ENCODE data around the gene TMEM45A.

DNA sequence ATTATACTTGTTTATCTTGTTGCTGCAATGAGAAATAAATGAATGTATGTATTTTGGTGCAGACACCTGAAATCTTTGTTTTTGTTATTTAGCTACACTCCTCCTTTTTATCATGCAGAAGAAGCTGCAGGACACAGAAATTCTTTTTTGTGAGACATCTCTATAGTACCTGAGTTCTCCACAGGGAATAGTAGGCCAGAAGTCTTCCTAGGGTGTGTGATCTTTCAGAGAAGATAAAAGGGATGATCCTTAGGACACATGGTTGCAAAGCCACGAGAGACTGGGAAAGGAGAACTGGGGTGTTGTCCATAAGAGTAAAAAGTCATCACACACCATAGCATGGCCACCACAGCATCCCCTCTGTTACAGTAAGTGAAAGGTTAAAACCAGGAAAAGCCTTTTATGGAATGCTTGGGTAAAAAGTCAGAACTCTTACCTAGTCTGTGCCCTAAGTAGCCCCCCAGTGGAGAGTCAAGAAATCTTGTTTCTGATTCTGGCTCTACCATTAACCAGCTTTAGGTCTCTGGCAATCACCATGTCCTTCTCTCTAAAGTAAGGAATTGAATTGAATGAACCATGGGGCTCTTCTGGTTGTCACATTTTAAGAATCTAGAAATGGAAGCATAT, 85.1 kb downstream of the TMEM45A start:
- TF ChIP-seq RARB (CRISPR knock-in tag; IDR thresholded peaks at IDR 0.05), result no peak
- no peak for TF ChIP-seq ZNF70 (CRISPR knock-in tag; IDR thresholded peaks at IDR 0.05)
- TF ChIP-seq, protein P1, sequence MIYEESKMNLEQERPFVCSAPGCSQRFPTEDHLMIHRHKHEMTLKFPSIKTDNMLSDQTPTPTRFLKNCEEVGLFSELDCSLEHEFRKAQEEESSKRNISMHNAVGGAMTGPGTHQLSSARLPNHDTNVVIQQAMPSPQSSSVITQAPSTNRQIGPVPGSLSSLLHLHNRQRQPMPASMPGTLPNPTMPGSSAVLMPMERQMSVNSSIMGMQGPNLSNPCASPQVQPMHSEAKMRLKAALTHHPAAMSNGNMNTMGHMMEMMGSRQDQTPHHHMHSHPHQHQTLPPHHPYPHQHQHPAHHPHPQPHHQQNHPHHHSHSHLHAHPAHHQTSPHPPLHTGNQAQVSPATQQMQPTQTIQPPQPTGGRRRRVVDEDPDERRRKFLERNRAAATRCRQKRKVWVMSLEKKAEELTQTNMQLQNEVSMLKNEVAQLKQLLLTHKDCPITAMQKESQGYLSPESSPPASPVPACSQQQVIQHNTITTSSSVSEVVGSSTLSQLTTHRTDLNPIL (CRISPR knock-in tag; IDR thresholded peaks at IDR 0.05; ENCODE audit: low read depth), result no peak
- TF ChIP-seq SNAI2 (CRISPR knock-in tag; IDR thresholded peaks at IDR 0.05), result no peak
- TF ChIP-seq, protein P2, sequence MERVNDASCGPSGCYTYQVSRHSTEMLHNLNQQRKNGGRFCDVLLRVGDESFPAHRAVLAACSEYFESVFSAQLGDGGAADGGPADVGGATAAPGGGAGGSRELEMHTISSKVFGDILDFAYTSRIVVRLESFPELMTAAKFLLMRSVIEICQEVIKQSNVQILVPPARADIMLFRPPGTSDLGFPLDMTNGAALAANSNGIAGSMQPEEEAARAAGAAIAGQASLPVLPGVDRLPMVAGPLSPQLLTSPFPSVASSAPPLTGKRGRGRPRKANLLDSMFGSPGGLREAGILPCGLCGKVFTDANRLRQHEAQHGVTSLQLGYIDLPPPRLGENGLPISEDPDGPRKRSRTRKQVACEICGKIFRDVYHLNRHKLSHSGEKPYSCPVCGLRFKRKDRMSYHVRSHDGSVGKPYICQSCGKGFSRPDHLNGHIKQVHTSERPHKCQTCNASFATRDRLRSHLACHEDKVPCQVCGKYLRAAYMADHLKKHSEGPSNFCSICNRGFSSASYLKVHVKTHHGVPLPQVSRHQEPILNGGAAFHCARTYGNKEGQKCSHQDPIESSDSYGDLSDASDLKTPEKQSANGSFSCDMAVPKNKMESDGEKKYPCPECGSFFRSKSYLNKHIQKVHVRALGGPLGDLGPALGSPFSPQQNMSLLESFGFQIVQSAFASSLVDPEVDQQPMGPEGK (CRISPR knock-in tag; IDR thresholded peaks at IDR 0.05; ENCODE audit: borderline replicate concordance), result no peak
- no peak for TF ChIP-seq ZNF8 (CRISPR knock-in tag; IDR thresholded peaks at IDR 0.05)
- TF ChIP-seq, protein P3, sequence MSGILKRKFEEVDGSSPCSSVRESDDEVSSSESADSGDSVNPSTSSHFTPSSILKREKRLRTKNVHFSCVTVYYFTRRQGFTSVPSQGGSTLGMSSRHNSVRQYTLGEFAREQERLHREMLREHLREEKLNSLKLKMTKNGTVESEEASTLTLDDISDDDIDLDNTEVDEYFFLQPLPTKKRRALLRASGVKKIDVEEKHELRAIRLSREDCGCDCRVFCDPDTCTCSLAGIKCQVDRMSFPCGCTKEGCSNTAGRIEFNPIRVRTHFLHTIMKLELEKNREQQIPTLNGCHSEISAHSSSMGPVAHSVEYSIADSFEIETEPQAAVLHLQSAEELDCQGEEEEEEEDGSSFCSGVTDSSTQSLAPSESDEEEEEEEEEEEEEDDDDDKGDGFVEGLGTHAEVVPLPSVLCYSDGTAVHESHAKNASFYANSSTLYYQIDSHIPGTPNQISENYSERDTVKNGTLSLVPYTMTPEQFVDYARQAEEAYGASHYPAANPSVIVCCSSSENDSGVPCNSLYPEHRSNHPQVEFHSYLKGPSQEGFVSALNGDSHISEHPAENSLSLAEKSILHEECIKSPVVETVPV (CRISPR knock-in tag; IDR thresholded peaks at IDR 0.05), result no peak
- no peak for TF ChIP-seq ESRRG (CRISPR knock-in tag; IDR thresholded peaks at IDR 0.05)

Measured in SK-N-SH treated with all-trans-retinoic acid at 6 μM for 48 hours (cell line).